ENCODE measurements around the gene ATCAY.
"Not testable (repeated sequence)": the region's sequence is repeated elsewhere in the genome, so short reads cannot be mapped to it uniquely, and the experiment has no call there.

ATCAY gene

DNA sequence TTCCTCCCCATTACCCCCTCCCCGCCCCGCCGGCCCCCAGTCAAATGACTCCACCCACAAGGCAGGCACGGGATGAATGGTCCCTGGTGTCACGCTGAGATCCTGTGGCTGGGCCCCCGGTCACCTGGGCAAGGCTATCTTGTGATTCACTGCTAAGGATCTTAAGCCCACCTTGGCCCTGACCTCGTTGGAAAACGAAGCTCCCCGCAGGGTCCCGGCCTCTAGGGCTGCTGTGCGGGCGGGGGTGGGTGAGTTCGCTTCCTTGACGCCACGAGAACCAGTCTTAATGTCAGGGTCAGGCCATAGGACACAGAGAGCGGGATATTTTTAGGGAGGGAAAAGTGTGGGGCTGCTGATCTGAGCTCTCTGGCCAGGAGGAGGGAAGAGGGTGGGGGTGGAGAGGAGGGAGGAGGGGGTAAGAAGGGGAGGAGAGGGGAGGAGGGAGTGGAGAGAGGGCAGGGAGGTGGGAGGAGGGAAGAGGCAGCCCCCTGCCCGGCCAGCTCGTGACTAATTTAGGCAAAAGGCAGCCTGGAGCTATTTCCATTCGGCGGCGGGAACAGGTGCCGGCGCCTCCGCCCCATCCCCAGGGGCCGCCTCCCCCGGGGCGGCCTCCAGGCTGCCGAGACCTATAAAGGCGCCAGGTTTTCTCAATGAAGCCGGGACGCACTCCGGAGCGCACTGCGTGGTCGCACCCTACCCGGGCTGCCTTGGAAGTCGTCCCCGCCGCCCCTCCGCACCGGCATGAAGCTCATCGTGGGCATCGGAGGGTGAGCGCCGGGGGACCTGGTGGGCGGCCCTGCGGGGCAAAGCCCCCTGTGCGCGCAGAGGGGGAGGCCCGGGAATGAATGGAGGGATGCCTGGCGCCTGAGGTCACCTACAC lies 52.7 kb downstream of the ATCAY start, which contains the start of gene NMRK2:
TSS of gene NMRK2 (plus strand) at position 139 of the 880 bp plus-strand sequence. CDS start at position 742, 603 bp downstream.
- DNase-seq (ENCODE audit: low read depth): no peak
- TF ChIP-seq, protein P1, sequence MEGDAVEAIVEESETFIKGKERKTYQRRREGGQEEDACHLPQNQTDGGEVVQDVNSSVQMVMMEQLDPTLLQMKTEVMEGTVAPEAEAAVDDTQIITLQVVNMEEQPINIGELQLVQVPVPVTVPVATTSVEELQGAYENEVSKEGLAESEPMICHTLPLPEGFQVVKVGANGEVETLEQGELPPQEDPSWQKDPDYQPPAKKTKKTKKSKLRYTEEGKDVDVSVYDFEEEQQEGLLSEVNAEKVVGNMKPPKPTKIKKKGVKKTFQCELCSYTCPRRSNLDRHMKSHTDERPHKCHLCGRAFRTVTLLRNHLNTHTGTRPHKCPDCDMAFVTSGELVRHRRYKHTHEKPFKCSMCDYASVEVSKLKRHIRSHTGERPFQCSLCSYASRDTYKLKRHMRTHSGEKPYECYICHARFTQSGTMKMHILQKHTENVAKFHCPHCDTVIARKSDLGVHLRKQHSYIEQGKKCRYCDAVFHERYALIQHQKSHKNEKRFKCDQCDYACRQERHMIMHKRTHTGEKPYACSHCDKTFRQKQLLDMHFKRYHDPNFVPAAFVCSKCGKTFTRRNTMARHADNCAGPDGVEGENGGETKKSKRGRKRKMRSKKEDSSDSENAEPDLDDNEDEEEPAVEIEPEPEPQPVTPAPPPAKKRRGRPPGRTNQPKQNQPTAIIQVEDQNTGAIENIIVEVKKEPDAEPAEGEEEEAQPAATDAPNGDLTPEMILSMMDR (IDR thresholded peaks at IDR 0.05; ENCODE audit: insufficient read depth, low read depth, low read length, missing control alignments): no peak
- no peak within 1 kb of the TSS for H3K4me3 ChIP-seq (ENCODE audit: low read depth, low read length)

DNA sequence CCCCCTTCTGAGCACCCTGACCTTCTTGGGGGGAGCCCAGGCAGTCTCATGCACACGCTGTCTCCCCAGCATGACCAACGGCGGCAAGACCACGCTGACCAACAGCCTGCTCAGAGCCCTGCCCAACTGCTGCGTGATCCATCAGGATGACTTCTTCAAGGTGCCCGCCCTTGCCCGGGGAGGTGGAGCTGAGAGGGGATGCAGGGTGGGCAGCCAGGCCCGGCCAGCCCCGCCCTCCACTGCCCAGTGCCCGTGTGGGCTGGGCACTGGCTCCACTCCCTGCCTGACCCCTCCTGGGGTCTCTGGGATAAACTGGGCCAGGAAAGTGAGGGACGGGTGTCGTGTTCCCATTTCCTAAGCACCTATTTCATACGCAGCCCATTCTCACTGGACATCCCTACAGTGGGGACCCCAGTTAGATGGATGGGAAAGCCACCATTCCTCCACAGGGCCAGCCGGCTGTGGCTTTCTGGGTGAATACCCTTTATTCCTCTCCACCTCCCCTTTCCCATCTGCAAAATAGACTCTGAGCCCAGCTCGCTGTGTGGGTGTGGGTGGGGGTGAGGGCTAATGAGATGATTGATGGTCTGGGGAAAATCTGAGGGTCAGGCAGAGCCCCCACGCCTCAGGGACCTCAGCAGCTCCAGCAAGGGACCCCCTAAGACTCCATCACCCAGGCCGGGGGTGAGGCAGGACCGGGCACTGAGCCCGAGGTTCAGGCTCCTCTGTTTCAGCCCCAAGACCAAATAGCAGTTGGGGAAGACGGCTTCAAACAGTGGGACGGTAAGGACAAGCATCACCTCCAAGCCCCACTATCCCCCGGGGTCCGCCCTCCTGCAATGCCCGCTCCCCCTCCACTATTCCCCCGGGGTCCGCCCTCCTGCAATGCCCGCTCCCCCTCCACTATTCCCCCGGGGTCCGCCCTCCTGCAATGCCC lies 56.3 kb downstream of the ATCAY start:
- no peak overlapping the region for H3K4me3 ChIP-seq (ENCODE audit: low read depth, low read length)
- TF ChIP-seq, protein P1 (IDR thresholded peaks at IDR 0.05; ENCODE audit: insufficient read depth, low read depth, low read length, missing control alignments): no peak
- DNase-seq (ENCODE audit: low read depth): no peak

DNA sequence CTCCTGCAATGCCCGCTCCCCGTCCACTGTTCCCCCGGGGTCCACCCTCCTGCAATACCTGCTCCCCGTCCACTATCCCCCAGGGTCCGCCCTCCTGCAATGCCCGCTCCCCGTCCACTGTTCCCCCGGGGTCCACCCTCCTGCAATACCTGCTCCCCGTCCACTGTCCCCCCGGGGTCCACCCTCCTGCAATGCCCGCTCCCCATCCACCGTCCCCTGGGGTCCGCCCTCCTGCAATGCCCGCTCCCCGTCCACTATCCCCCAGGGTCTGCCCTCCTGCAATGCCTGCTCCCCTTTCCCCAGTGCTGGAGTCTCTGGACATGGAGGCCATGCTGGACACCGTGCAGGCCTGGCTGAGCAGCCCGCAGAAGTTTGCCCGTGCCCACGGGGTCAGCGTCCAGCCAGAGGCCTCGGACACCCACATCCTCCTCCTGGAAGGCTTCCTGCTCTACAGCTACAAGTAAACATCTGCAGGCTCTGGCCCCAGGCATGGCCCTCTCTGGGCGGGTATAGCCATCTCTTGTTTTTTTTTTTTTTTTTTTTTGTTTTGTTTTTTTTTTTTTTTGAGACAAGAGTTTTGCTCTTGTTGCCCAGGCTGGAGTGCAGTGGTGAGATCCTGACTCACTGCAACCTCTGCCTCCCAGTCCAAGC lies 57.9 kb downstream of the ATCAY start:
- DNase-seq (ENCODE audit: low read depth); H3K4me3 ChIP-seq (ENCODE audit: low read depth, low read length): not testable (repeated sequence)

DNA sequence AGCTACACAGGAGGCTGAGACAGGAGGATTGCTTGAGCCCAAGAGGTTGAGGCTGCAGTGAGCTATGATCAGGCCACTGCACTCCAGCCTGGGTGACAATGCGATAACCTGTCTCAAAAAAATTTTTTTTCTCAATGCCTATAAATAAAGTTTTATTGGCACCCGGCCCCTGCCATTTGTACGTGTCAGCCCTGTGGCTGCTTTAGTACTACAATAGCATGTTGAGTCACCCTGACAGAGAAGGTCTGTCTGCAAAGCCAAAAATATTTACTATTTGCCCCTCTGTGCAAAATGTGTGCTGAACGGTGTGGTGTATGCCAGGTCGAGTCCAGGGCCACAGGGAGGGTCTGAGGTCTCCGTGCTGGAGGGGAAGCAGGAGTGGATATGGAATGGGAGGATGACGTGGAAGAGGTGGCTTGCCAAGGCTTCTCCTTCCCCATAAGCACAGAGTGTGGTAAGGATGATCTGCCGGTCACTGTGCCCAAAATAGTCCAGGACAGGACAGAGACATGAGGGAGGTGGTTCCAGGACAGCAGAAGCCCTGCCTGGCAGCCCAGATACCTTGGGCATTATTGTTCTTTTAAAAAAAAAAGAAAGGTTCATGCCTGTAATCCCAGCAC lies 62.4 kb downstream of the ATCAY start:
- DNase-seq (ENCODE audit: low read depth): no peak
- TF ChIP-seq, protein P1 (IDR thresholded peaks at IDR 0.05; ENCODE audit: insufficient read depth, low read depth, low read length, missing control alignments): no peak
- H3K4me3 ChIP-seq (ENCODE audit: low read depth, low read length): no peak overlapping the region

DNA sequence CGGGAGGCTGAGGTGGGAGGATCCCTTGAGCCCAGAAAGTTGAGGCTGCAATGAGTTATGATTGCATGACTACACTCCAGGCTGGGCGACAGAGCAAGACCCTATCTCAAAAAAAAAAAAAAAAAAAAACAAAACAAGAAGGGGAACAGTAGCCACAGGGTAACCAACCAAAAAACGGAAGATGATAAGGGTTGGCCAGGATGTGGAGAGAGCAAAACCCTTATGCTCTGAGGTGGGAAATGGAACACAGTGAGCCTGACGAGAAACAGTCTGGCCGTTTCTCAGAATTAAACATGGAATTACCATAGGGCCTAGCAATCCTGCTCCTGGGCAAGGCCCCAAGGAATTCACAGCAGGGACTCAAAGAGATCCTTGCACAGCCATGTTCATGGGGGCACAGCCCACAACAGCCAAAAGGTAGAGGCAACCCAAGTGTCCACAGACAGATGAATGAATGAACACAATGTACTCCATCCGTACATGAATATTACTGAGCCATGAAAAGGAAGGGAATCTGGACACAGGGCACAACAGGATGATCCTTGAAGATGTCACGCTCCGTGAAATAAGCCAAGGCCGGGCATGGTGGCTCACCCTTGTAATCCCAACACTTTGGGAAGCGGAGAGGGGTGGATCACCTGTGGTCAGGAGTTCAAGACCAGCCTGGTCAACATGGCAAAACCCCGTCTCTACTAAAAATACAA lies 63.7 kb downstream of the ATCAY start:
- DNase-seq (ENCODE audit: low read depth): no peak
- no peak overlapping the region for H3K4me3 ChIP-seq (ENCODE audit: low read depth, low read length)
- TF ChIP-seq, protein P1 (IDR thresholded peaks at IDR 0.05; ENCODE audit: insufficient read depth, low read depth, low read length, missing control alignments): no peak

DNA sequence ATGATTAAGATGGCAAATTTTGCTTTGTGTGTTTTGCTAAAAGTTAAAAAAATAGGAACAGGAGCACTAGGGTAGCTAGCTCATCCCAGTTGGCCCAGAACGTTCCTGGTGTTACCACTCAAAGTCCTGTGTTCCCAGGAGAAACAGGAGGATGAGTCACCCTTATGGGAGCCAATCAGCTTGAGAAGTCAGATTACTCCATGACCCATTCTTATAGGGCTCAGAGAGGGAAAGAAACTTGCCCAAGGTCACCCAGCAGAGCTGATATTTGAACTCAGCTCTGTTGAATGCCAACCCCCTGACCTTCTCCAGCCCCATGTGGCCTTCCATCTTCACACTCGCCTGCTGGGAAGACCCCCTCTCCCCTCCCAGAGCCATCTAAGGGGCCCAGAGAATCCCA lies 65.4 kb downstream of the ATCAY start:
- TF ChIP-seq, protein P1 (IDR thresholded peaks at IDR 0.05; ENCODE audit: insufficient read depth, low read depth, low read length, missing control alignments): no peak
- H3K4me3 ChIP-seq (ENCODE audit: low read depth, low read length): no peak overlapping the region
- no peak for DNase-seq (ENCODE audit: low read depth)

DNA sequence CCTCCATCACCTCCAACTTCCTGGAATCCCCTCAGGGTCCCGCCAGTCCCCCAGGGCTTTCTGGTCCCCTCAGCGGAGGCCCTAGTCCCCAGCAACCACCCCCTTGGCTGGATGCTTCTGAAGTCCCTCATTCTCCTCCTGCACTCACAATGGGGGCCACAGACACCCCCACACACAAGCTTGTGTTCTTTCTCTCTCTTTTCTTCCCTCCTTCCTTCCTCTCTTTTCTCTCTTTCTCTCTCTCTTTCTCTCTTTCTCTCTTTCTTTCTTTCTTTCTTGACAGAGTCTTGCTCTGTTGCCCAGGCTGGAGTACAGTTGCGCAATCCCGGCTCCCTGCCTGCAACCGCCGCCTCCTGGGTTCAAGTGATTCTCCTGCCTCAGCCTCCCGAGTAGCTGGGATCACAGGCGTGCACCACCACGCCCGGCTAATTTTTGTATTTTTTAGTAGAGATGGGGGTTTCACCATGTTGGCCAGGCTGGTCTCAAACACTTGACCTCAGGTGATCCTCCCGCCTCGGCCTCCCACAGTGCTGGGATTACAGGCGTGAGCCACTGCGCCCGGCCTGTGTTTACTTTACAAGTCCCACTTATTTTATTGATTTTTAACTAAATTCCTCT lies 66.9 kb downstream of the ATCAY start:
- DNase-seq (ENCODE audit: low read depth); H3K4me3 ChIP-seq (ENCODE audit: low read depth, low read length): not testable (repeated sequence)

Data from GM12865 (cell line).